ENCODE results near the gene USP32. TPM values are rescaled to one million over a fixed set of nuclear protein-coding genes. Genes with fewer than 3 reads are reported as not detected.

The USP32 gene
- total and polyA plus RNA-seq, 2 of the 8 experiments (the other 6 are each of a cell fraction or from before 2014, with no cell fraction given), result 29.6 to 112 TPM

- no peak overlapping the region for H3K14ac ChIP-seq (ENCODE audit: insufficient read length)
- H2BK5ac ChIP-seq (ENCODE audit: low read depth, low read length), result no peak overlapping the region
- DNase-seq (ENCODE audit: low read depth in 1 of 2, low spot score in 2 of 2) (no peak), FAIRE-seq (no peak)
- H2BK12ac ChIP-seq (ENCODE audit: low read depth, low read length), result no peak overlapping the region
- H3K23ac ChIP-seq (ENCODE audit: insufficient read length), result no peak overlapping the region
- H4K20me1 ChIP-seq (replicated peaks in 1 of 2; ENCODE audit: control insufficient read depth in 1 of 2, insufficient read depth in 2 of 2, low read length in 2 of 2), result no peaks in the 10 kb centered on the region
- no peak overlapping the region for H2AFZ ChIP-seq (ENCODE audit: low read length)
- H3K18ac ChIP-seq (ENCODE audit: extremely low read depth, low read length), result no peak overlapping the region
- H3K23me2 ChIP-seq (ENCODE audit: low read depth, low read length), result peaks cover 6% of the 10 kb centered on the region; the same call in 1 of the 2 replicates
- ChIA-PET POLR2A (ENCODE audit: partially characterized antibody) (interaction anchor here (2.7 kb wide), 1 partner anchor 12 kb away, joined by 8 read pairs; no protein-coding TSS in a partner anchor), CTCF (ENCODE audit: partially characterized antibody) (interaction anchor here (1.0 to 1.8 kb wide), 3 partner anchors 25 to 165 kb away, joined by 3 to 6 read pairs (median 4); no protein-coding TSS in a partner anchor)
- no peak overlapping the region for H2BK15ac ChIP-seq (ENCODE audit: low read length)
- H3K4me3 ChIP-seq (ENCODE audit: extremely low read depth in 1 of 4, insufficient read depth in 2 of 4, low read depth in 3 of 4, low read length in 4 of 4), result no peak overlapping the region
- H3K56ac ChIP-seq (replicated peaks; ENCODE audit: insufficient read length, low read depth, low read length), result no peak overlapping the region
- no peak overlapping the region for H4K91ac ChIP-seq (replicated peaks; ENCODE audit: insufficient read length, low read length)
- TF ChIP-seq RXRA (IDR thresholded peaks at IDR 0.05; ENCODE audit: insufficient read depth, low read depth, low read length), result no peak
- TF ChIP-seq SIX5 (IDR thresholded peaks at IDR 0.05; ENCODE audit: low read depth, low read length), result no peak
- TF ChIP-seq GABPA (IDR thresholded peaks at IDR 0.05; ENCODE audit: borderline replicate concordance, insufficient read depth, low read length), result no peak
- TF ChIP-seq YY1 (IDR thresholded peaks at IDR 0.05; ENCODE audit: low read depth, low read length), result no peak
- TF ChIP-seq CREB1 (IDR thresholded peaks at IDR 0.05), result no peak
- TF ChIP-seq RBBP5 (IDR thresholded peaks at IDR 0.05; ENCODE audit: borderline replicate concordance, low read depth, low read length), result no peak
- TF ChIP-seq, protein P1, sequence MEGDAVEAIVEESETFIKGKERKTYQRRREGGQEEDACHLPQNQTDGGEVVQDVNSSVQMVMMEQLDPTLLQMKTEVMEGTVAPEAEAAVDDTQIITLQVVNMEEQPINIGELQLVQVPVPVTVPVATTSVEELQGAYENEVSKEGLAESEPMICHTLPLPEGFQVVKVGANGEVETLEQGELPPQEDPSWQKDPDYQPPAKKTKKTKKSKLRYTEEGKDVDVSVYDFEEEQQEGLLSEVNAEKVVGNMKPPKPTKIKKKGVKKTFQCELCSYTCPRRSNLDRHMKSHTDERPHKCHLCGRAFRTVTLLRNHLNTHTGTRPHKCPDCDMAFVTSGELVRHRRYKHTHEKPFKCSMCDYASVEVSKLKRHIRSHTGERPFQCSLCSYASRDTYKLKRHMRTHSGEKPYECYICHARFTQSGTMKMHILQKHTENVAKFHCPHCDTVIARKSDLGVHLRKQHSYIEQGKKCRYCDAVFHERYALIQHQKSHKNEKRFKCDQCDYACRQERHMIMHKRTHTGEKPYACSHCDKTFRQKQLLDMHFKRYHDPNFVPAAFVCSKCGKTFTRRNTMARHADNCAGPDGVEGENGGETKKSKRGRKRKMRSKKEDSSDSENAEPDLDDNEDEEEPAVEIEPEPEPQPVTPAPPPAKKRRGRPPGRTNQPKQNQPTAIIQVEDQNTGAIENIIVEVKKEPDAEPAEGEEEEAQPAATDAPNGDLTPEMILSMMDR (IDR thresholded peaks at IDR 0.05; ENCODE audit: control extremely low read depth in 1 of 3, insufficient read depth in 1 of 3, low read depth in 1 of 3, low read length in 3 of 3), result no peak
- no peak for TF ChIP-seq EGR1 (IDR thresholded peaks at IDR 0.05; ENCODE audit: borderline replicate concordance, low read depth, low read length)
- no peak for TF ChIP-seq CHD2 (IDR thresholded peaks at IDR 0.05; ENCODE audit: low read length)
- no peak for TF ChIP-seq ZNF274 (IDR thresholded peaks at IDR 0.05; ENCODE audit: borderline replicate concordance, extremely low read depth, low read length)
- no peak for TF ChIP-seq SAP30 (IDR thresholded peaks at IDR 0.05; ENCODE audit: insufficient read depth, insufficient replicate concordance, low read length)
- no peak for TF ChIP-seq KDM1A (IDR thresholded peaks at IDR 0.05; ENCODE audit: borderline replicate concordance, low read length)
- H3K79me2 ChIP-seq (ENCODE audit: control insufficient read depth in 1 of 2, insufficient read depth in 2 of 2, low read length in 2 of 2), result peaks cover 0 to 2% of the 10 kb centered on the region in 2 experiments; a peak in 2 of 4 replicates
- H2BK120ac ChIP-seq (replicated peaks; ENCODE audit: low read depth, low read length), result no peak overlapping the region
- 76% methylated on average over 3 of the region's 3 CpGs; no CpG with 5 or more reads in 1 of the 2 experiments for WGBS, 2 experiments (ENCODE audit: extremely low coverage in 1 of 2, insufficient coverage in 1 of 2, insufficient read length in 1 of 2, insufficient replicate concordance in 2 of 2, low coverage in 1 of 2, low lambda C conversion rate in 2 of 2, missing lambda C conversion rate in 1 of 2)
- no peaks in the 10 kb centered on the region for H3K79me1 ChIP-seq (ENCODE audit: low read depth, low read length)
- no peak overlapping the region for H3K27ac ChIP-seq (ENCODE audit: low read depth, low read length)
- H3K4ac ChIP-seq (replicated peaks; ENCODE audit: insufficient read length, low read depth, low read length), result no peak overlapping the region
- H3K9ac ChIP-seq (replicated peaks in 1 of 4; ENCODE audit: extremely low read depth in 1 of 4, low read depth in 3 of 4, low read length in 3 of 4), result no peak overlapping the region
- no peaks in the 10 kb centered on the region for H3K27me3 ChIP-seq (replicated peaks in 1 of 4; ENCODE audit: control insufficient read depth in 3 of 4, extremely low read depth in 1 of 4, insufficient read depth in 3 of 4, low read length in 3 of 4)
- H2AK5ac ChIP-seq (ENCODE audit: low read depth, low read length), result no peak overlapping the region
- no peak overlapping the region for H4K5ac ChIP-seq (ENCODE audit: insufficient read length, low read depth, low read length)
- H3K9me3 ChIP-seq (ENCODE audit: insufficient read depth in 2 of 2, low read depth in 1 of 2, low read length in 1 of 2), result no peaks in the 10 kb centered on the region
- H3K36me3 ChIP-seq (ENCODE audit: control insufficient read depth in 2 of 4, insufficient read depth in 4 of 4, low read length in 3 of 4), result no peaks in the 10 kb centered on the region
- H2BK20ac ChIP-seq (ENCODE audit: low read length), result no peak overlapping the region
- no peak overlapping the region for H4K8ac ChIP-seq (ENCODE audit: extremely low read depth, insufficient read depth, low read length)
- no peaks in the 10 kb centered on the region; a peak in 1 of 7 replicates for H3K4me1 ChIP-seq (replicated peaks in 1 of 4; ENCODE audit: control insufficient read depth in 3 of 4, insufficient read depth in 4 of 4, low read length in 3 of 4)
- H3K4me2 ChIP-seq (ENCODE audit: insufficient read depth in 1 of 2, low read depth in 2 of 2, low read length in 2 of 2), result no peak overlapping the region
These were observed 4.5 kb upstream of the USP32 start for GRCh38 chr17:60396412-60396811.
